ENCODE measurements around the gene CHURC1. TPM values are rescaled to one million over a fixed set of nuclear protein-coding genes. Genes with fewer than 3 reads are reported as not detected.

The CHURC1 gene
- 10 to 100 TPM; 69.5 to 78.3 TPM for total RNA-seq
- 52.5 to 91.2 reads per million in 2 donors for total RNA-seq

DNA sequence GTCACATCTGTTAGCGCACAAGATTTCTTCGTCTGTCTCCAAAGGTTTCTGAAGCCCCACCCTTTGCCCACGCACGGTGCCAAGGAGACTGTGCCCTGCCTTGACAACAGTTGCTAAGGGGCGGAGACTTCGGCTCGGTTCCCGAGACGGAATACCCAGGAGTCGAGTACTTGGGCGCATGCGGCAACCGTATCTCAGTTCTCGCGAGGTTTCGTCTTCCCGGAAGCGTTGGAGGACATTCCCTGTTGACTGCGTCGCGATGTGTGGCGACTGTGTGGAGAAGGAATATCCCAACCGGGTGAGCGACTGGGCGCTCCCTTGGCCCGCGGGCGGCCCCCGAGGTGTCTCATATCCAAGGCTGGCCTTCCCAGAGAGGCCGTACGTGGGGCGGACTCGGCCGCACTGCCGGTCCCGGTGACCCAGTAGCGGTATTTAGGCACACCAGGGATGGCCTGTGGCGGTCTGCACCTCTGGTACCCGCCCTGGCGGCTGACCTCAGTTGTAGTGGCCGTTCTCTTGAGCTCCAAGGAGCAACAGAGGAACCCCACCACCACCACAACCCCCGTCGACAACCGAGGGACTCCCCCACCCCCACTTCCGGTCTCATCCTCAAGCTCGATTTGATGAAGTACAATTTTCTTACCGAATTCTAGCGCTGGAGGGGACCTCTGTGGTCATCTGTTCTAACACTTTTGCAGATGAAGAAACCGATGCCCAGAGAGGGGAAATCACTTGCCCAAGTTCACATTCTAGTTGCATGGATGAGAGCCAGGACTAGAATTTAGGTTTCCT, at the start of gene CHURC1:
Gene CHURC1, plus strand, starts transcription at position 219 of the 792 bp plus-strand sequence. Its CDS starts 41 bp downstream, at position 260.
- peak within 1 kb of the TSS; percentile 94 for H3K4me3 Mint-ChIP-seq
- H3K9me3 ChIP-seq (ENCODE audit: control insufficient read depth, low read length, poor library complexity, severe bottlenecking): no peaks in the 10 kb centered on the region
- H3K27me3 Mint-ChIP-seq: no peaks in the 10 kb centered on the region
- peaks cover 40% of the 10 kb centered on the region for H3K4me1 Mint-ChIP-seq
- peak; percentile 96 for ATAC-seq
- DNase-seq: peak; percentile 89 to 95 (median 94)
- peaks cover 4% of the 10 kb centered on the region for H3K36me3 Mint-ChIP-seq (ENCODE audit: low read depth)
- H3K27ac Mint-ChIP-seq: peak within 1 kb of the TSS; percentile 98

- peaks cover 72% of the 10 kb centered on the region for H3K27me3 Mint-ChIP-seq
- H3K27ac Mint-ChIP-seq: no peak overlapping the region
- peaks cover 3% of the 10 kb centered on the region for H3K4me1 Mint-ChIP-seq
- no peaks in the 10 kb centered on the region for H3K9me3 ChIP-seq (ENCODE audit: control insufficient read depth, low read length, poor library complexity, severe bottlenecking)
- no peak overlapping the region for H3K4me3 Mint-ChIP-seq
- ATAC-seq: no peak
- no peak for DNase-seq
- peaks cover 9% of the 10 kb centered on the region for H3K36me3 Mint-ChIP-seq (ENCODE audit: low read depth)
These were observed 49.1 kb upstream of the CHURC1 start for GRCh38 chr14:64865109-64865508.

DNA sequence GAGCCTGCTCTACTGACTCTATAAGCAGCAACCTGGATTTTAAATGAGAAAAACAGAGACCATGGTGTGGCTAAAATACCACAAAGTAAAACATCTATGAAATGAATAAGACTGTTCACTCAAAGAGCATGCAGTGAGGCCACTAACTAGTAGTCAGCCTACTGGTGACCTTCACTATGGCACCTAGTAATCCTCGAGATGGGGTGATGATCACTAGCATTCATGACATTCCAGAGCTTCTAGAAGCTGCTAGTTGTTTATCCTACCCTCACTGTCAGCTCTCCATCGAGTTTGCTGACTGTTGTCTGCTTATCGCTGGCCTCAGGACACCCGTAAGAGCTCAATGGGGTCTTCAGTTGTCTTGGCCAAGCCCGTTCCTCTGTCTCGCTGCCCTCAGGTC, 48.3 kb upstream of the CHURC1 start:
- no peaks in the 10 kb centered on the region for H3K9me3 ChIP-seq (ENCODE audit: control insufficient read depth, low read length, poor library complexity, severe bottlenecking)

DNA sequence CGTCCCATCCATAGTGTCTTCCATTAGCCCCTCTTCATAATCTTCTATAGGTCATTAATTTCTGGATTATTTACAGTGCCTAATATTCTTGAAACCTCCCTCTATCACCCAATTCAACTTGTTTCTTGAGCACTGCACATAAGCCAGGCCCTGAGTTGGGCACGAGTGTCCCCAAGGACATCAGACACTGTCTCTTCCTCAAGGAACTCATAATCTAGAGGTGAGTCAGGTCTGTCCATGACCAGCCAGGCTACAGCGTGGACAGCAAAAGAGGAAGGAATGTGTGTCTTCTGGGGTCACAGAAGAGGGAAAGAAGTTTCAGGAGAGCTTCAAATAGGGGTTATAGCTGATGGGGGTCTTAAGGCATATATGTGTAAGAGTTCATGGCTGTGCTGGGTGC, 47.1 kb upstream of the CHURC1 start:
- Mint-ChIP-seq H3K27ac (no peak overlapping the region), H3K4me1 (peaks cover 3% of the 10 kb centered on the region), H3K4me3 (no peak overlapping the region), H3K27me3 (peaks cover 76% of the 10 kb centered on the region), H3K36me3 (ENCODE audit: low read depth) (peaks cover 7% of the 10 kb centered on the region)
- no peaks in the 10 kb centered on the region for H3K9me3 ChIP-seq (ENCODE audit: control insufficient read depth, low read length, poor library complexity, severe bottlenecking)
- ATAC-seq (no peak), DNase-seq (no peak)

More for the DNA sequence above, 48.3 kb upstream of the CHURC1 start:
- no peak for DNase-seq
- Mint-ChIP-seq H3K4me3 (no peak overlapping the region), H3K27ac (no peak overlapping the region), H3K4me1 (peaks cover 3% of the 10 kb centered on the region), H3K36me3 (ENCODE audit: low read depth) (peaks cover 9% of the 10 kb centered on the region), H3K27me3 (peaks cover 80% of the 10 kb centered on the region)
- ATAC-seq: no peak

DNA sequence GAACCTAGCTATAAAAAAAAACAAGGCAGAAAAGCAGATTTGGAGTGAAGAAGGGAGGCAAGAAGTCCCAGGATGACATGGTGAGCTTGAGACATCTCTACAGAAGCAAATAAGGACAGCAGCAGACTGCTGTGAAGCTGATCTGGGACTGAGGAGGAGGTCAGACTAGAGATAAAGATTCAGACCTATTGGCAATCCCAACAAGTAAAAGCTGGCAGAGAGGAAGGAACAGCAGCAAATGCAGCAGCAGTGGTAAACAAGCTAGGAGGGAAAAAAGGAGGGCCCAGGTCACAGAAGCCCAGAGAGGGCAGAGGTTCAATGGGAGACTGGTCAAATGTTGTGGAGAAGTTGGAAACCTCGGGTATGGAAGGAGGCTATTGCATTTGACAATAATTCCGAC, 45.9 kb upstream of the CHURC1 start:
- Mint-ChIP-seq H3K27me3 (peaks cover 83% of the 10 kb centered on the region), H3K27ac (no peak overlapping the region), H3K4me3 (no peak overlapping the region), H3K4me1 (peaks cover 3% of the 10 kb centered on the region), H3K36me3 (ENCODE audit: low read depth) (peaks cover 7% of the 10 kb centered on the region)
- DNase-seq: no peak
- no peaks in the 10 kb centered on the region for H3K9me3 ChIP-seq (ENCODE audit: control insufficient read depth, low read length, poor library complexity, severe bottlenecking)
- ATAC-seq: no peak

DNA sequence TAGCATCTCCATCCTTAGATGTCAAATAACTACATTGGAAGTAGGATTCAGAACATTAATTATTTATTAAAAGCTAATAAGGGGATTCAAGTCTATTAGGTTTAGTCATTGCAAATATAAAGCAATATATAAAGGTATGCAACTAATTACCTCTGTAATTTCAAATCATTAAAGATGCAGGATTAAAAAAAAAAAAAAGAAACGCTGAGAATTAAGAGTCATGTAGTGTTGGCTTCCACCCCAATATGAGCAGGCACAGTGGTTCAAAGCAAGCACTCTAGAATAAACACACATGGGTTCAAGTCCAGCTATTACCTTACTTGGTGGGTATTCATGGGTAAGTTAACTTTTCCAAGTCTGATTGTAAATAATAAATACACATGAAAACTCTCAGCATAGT, 45.4 kb upstream of the CHURC1 start:
- Mint-ChIP-seq H3K27ac (no peak overlapping the region), H3K27me3 (peaks cover 85% of the 10 kb centered on the region), H3K4me3 (no peak overlapping the region), H3K36me3 (ENCODE audit: low read depth) (peaks cover 7% of the 10 kb centered on the region), H3K4me1 (peaks cover 3% of the 10 kb centered on the region)
- no peak for DNase-seq
- ATAC-seq: no peak
- H3K9me3 ChIP-seq (ENCODE audit: control insufficient read depth, low read length, poor library complexity, severe bottlenecking): no peaks in the 10 kb centered on the region

- DNase-seq (no peak), ATAC-seq (no peak)
- Mint-ChIP-seq H3K4me1 (peaks cover 3% of the 10 kb centered on the region), H3K4me3 (no peak overlapping the region), H3K27me3 (peaks cover 86% of the 10 kb centered on the region), H3K27ac (no peak overlapping the region), H3K36me3 (ENCODE audit: low read depth) (peaks cover 7% of the 10 kb centered on the region)
- no peaks in the 10 kb centered on the region for H3K9me3 ChIP-seq (ENCODE audit: control insufficient read depth, low read length, poor library complexity, severe bottlenecking)
These were observed 44.1 kb upstream of the CHURC1 start for GRCh38 chr14:64870160-64870559.

GRCh38 chr14:64871344-64871743, 42.9 kb upstream of the CHURC1 start:
- ATAC-seq (no peak), DNase-seq (no peak)
- H3K4me1 Mint-ChIP-seq: peaks cover 3% of the 10 kb centered on the region
- peaks cover 7% of the 10 kb centered on the region for H3K36me3 Mint-ChIP-seq (ENCODE audit: low read depth)
- H3K27me3 Mint-ChIP-seq: peaks cover 84% of the 10 kb centered on the region
- H3K4me3 Mint-ChIP-seq: no peak overlapping the region
- no peak overlapping the region for H3K27ac Mint-ChIP-seq
- no peaks in the 10 kb centered on the region for H3K9me3 ChIP-seq (ENCODE audit: control insufficient read depth, low read length, poor library complexity, severe bottlenecking)

DNA sequence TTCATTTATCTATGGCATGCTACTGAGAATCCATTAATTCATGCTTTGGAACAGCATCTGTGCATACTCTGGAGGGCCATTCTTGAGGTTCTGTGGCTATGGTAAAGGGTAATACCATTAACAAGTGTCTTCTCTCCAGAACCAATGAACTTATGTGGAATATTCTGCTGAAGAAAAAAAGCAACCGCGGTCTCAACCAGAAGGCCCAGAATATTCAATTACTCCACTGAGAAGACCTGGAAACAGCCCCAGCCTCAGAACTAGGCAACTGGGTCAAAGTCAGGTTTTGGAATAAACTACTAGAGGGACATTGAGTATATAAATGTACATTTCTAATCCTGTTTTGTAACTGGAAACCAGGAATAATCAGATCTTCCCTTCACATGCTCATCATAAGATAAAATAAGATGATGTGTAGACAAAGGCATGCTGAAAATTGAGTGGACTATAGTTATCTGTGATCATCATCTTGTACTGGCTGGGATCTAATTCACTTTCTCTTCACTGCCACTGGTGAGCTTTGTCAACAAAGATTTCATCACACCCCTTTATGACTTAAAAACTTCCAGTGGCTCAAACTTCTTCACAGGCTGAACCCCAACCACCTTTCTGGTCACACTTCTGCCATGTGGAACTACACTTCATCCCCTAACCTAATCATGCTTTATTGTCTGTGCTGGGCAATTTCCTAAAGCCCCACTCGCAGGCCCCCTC, 40.6 kb upstream of the CHURC1 start:
- H3K27ac Mint-ChIP-seq: no peak overlapping the region
- H3K27me3 Mint-ChIP-seq: peaks cover 80% of the 10 kb centered on the region

GRCh38 chr14:64875350-64875749, 38.9 kb upstream of the CHURC1 start:
- DNase-seq (no peak), ATAC-seq (no peak)
- H3K9me3 ChIP-seq (ENCODE audit: control insufficient read depth, low read length, poor library complexity, severe bottlenecking): no peaks in the 10 kb centered on the region
- H3K4me3 Mint-ChIP-seq: no peak overlapping the region
- H3K27ac Mint-ChIP-seq: no peak overlapping the region
- no peaks in the 10 kb centered on the region for H3K36me3 Mint-ChIP-seq (ENCODE audit: low read depth)
- H3K4me1 Mint-ChIP-seq: peaks cover 2% of the 10 kb centered on the region
- H3K27me3 Mint-ChIP-seq: peaks cover 75% of the 10 kb centered on the region

More for the DNA sequence above, 40.6 kb upstream of the CHURC1 start:
- Mint-ChIP-seq H3K36me3 (ENCODE audit: low read depth) (no peaks in the 10 kb centered on the region), H3K4me3 (no peak overlapping the region), H3K4me1 (peaks cover 3% of the 10 kb centered on the region)
- DNase-seq: no peak
- no peaks in the 10 kb centered on the region for H3K9me3 ChIP-seq (ENCODE audit: control insufficient read depth, low read length, poor library complexity, severe bottlenecking)
- no peak for ATAC-seq

DNA sequence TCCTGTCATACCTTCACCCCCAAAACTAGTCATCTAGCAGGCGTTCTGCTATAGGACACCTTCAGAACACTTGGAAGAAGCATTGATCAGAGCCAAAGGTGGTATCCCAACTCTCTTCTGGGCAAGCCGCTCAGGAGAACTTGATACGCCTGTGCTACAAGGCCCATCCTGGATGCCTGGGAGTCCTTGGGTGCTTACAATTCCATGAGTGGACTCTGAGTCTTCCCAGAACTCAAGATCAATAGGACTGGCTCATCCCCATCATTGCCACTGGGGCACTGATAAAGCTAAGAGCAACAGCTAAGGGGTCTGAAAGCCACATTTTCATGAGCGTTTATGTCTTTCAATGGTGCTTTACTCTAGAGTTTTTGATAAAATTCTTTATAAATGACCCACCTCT, 36.4 kb upstream of the CHURC1 start:
- Mint-ChIP-seq H3K4me1 (peaks cover 9% of the 10 kb centered on the region), H3K36me3 (ENCODE audit: low read depth) (peaks cover 3% of the 10 kb centered on the region), H3K27ac (no peak overlapping the region), H3K4me3 (no peak overlapping the region), H3K27me3 (peaks cover 74% of the 10 kb centered on the region)
- ATAC-seq (no peak), DNase-seq (no peak)
- no peaks in the 10 kb centered on the region for H3K9me3 ChIP-seq (ENCODE audit: control insufficient read depth, low read length, poor library complexity, severe bottlenecking)

- Mint-ChIP-seq H3K36me3 (ENCODE audit: low read depth) (peaks cover 5% of the 10 kb centered on the region), H3K4me3 (peak overlapping the region; percentile 79), H3K4me1 (peaks cover 12% of the 10 kb centered on the region), H3K27ac (no peak overlapping the region), H3K27me3 (peaks cover 71% of the 10 kb centered on the region)
- no peak for DNase-seq
- no peak for ATAC-seq
- no peaks in the 10 kb centered on the region for H3K9me3 ChIP-seq (ENCODE audit: control insufficient read depth, low read length, poor library complexity, severe bottlenecking)
These were observed 35.2 kb upstream of the CHURC1 start for GRCh38 chr14:64878837-64879634.
